Fibroblast of villous mesenchyme (primary cell): ENCODE data around the gene KIF3C. TPM values are rescaled to one million over a fixed set of nuclear protein-coding genes. Genes with fewer than 3 reads are reported as not detected.
A peak's percentile ranks its signal among the peaks of the same experiment; 100 is the strongest.

ENCODE experiments used
- DNase-seq: peaks from one replicate; pipeline ENCODE4 v3.0.0-alpha.2; 2010; ENCODE audit warnings: low read depth
- H3K4me3 ChIP-seq: 2 replicates; pipeline ENCODE4 v1.5.1; 2011; ENCODE audit warnings: low read depth, mild to moderate bottlenecking, low read length
- CTCF ChIP-seq: IDR thresholded peaks from 2 replicates; pipeline ENCODE4 v1.5.1; 2012; ENCODE audit warnings: low read depth, mild to moderate bottlenecking, low read length; ENCODE audit not compliant: insufficient read depth
- total RNA-seq: library from RNA; depleted of rRNA; stranded (reverse); fragments of >200 nt; gene quantifications from 2 replicates; pipeline ENCODE4 v1.2.3, GENCODE V29; 2012

KIF3C gene
- total RNA-seq, 1 donor, result 9.9 TPM

GRCh38 chr2:25929789-25930473 lies 52.4 kb downstream of the KIF3C start:
- no peak for DNase-seq

GRCh38 chr2:25928668-25929067 lies 53.6 kb downstream of the KIF3C start:
- no peak overlapping the region for H3K4me3 ChIP-seq
- no peak for TF ChIP-seq CTCF

More at GRCh38 chr2:25929789-25930473, 52.4 kb downstream of the KIF3C start:
- no peak overlapping the region for H3K4me3 ChIP-seq
- TF ChIP-seq CTCF, result no peak

GRCh38 chr2:25926984-25927756 lies 55.1 kb downstream of the KIF3C start:
- no peak for TF ChIP-seq CTCF
- H3K4me3 ChIP-seq, result no peak overlapping the region
- DNase-seq, result no peak

More at GRCh38 chr2:25928668-25929067, 53.6 kb downstream of the KIF3C start:
- DNase-seq, result no peak

GRCh38 chr2:25922501-25922900 lies 59.8 kb downstream of the KIF3C start:
- DNase-seq, result no peak
- H3K4me3 ChIP-seq, result no peak overlapping the region
- TF ChIP-seq CTCF, result no peak

- no peak for TF ChIP-seq CTCF
- DNase-seq, result no peak
Measured at GRCh38 chr2:25920786-25921415, 61.4 kb downstream of the KIF3C start.

GRCh38 chr2:25920336-25920735 lies 62.0 kb downstream of the KIF3C start:
- peak; percentile 88 for DNase-seq
- no peak overlapping the region for H3K4me3 ChIP-seq
- no peak for TF ChIP-seq CTCF

More at GRCh38 chr2:25920786-25921415, 61.4 kb downstream of the KIF3C start:
- H3K4me3 ChIP-seq, result no peak overlapping the region
